ENCODE measurements around the gene MAT1A.

DNA sequence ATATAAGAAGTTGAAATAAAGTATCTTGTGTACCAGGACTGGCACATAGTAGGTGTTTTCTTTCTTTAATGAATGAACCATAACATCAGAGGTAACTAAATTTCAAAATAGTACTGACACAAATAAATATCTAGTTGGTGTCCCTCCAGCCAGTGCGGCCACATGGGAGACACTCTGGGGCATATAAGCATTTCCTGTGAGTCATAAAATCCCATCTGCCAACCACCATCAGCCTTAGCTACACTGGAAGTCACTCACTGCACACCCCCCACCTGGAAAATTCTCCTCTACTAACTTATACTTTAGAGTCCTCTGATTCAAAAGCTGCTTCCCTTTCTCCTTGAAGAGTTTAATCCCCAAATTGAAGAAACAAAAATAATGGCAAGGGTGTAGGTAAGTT lies 34.6 kb upstream of the MAT1A start:
- TF ChIP-seq, protein P1, sequence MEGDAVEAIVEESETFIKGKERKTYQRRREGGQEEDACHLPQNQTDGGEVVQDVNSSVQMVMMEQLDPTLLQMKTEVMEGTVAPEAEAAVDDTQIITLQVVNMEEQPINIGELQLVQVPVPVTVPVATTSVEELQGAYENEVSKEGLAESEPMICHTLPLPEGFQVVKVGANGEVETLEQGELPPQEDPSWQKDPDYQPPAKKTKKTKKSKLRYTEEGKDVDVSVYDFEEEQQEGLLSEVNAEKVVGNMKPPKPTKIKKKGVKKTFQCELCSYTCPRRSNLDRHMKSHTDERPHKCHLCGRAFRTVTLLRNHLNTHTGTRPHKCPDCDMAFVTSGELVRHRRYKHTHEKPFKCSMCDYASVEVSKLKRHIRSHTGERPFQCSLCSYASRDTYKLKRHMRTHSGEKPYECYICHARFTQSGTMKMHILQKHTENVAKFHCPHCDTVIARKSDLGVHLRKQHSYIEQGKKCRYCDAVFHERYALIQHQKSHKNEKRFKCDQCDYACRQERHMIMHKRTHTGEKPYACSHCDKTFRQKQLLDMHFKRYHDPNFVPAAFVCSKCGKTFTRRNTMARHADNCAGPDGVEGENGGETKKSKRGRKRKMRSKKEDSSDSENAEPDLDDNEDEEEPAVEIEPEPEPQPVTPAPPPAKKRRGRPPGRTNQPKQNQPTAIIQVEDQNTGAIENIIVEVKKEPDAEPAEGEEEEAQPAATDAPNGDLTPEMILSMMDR (IDR thresholded peaks at IDR 0.05; ENCODE audit: poor library complexity), result no peak
- TF ChIP-seq EZH2 (IDR thresholded peaks at IDR 0.05; ENCODE audit: borderline replicate concordance), result no peak

Data from hepatocyte (in vitro differentiated cells).